Cardiac muscle cell (in vitro differentiated cells and primary cell): Measurements from ENCODE around the gene CRYGS. TPM values are rescaled to one million over a fixed set of nuclear protein-coding genes. Genes with fewer than 3 reads are reported as not detected.

Source experiments
- DNase-seq, 2 donors: peaks; one replicate each; pipeline versions ENCODE4 v3.0.0 to v3.0.0-alpha.2; 2010 to 2017; ENCODE audit warnings: low read depth in 1 of 2, low spot score in 1 of 2
- H3K27ac ChIP-seq: fragments of 200-600 bp; sonication (generic); 2 replicates; pipeline ENCODE4 v1.5.1; 2016
- H3K27me3 ChIP-seq: fragments of 200-600 bp; sonication (generic); 2 replicates; pipeline ENCODE4 v1.6.0; 2016; ENCODE audit warnings: control low read depth
- H3K36me3 ChIP-seq: fragments of 200-600 bp; sonication (generic); 2 replicates; pipeline ENCODE4 v1.5.1; 2016; ENCODE audit warnings: control low read depth
- H3K4me1 ChIP-seq: fragments of 200-600 bp; sonication (generic); 2 replicates; pipeline ENCODE4 v1.8.1; 2017; ENCODE audit warnings: low read depth, mild to moderate bottlenecking, mixed run types
- H3K4me3 ChIP-seq: fragments of 200-600 bp; sonication (generic); 2 replicates; pipeline ENCODE4 v1.5.1; 2016; ENCODE audit warnings: mild to moderate bottlenecking
- H3K9me3 ChIP-seq: fragments of 200-600 bp; sonication (generic); 2 replicates; pipeline ENCODE4 v1.5.1; 2017; ENCODE audit warnings: low read depth, mild to moderate bottlenecking, control low read depth
- CTCF ChIP-seq: IDR thresholded peaks from 2 replicates; pipeline ENCODE4 v1.5.1; 2012; ENCODE audit warnings: low read depth, mild to moderate bottlenecking, low read length
- polyA plus RNA-seq: library from polyadenylated mRNA; unstranded; fragments of >200 nt; fragmentation: Nextera tagmentation; extraction: Ambion mirVana; gene quantifications from 2 replicates; pipeline ENCODE4 v1.2.1, GENCODE V29; 2016
- total RNA-seq: library from RNA; depleted of rRNA; stranded (reverse); fragments of >200 nt; gene quantifications from 2 replicates; pipeline ENCODE4 v1.2.3, GENCODE V29; 2016

Gene CRYGS
- total RNA-seq (0.69 and 1.3 TPM in 2 replicates), polyA plus RNA-seq (0.12 and 1.1 TPM in 2 replicates)

- TF ChIP-seq CTCF = no peak
- Histone ChIP-seq H3K4me1 (peaks cover 6% of the 10 kb centered on the region), H3K27ac (no peak within 1 kb of the TSS), H3K36me3 (peaks cover 1% of the 10 kb centered on the region), H3K27me3 (no peaks in the 10 kb centered on the region), H3K4me3 (no peak within 1 kb of the TSS), H3K9me3 (no peaks in the 10 kb centered on the region)
- DNase-seq = no peak
Observed at GRCh38 chr3:186544281-186544680, at the start of gene CRYGS. TSS of gene CRYGS (minus strand) at chr3:186544380. CDS start at chr3:186544326, 54 bp downstream.

- Histone ChIP-seq H3K27ac (no peak overlapping the region), H3K9me3 (no peaks in the 10 kb centered on the region), H3K4me1 (no peaks in the 10 kb centered on the region), H3K4me3 (no peak overlapping the region), H3K27me3 (no peaks in the 10 kb centered on the region), H3K36me3 (no peaks in the 10 kb centered on the region)
- no peak for TF ChIP-seq CTCF
- no peak for DNase-seq
Observed at GRCh38 chr3:186593862-186594261, 49.7 kb upstream of the CRYGS start.

GRCh38 chr3:186592682-186593081, 48.5 kb upstream of the CRYGS start:
- DNase-seq = no peak
- Histone ChIP-seq H3K9me3 (no peaks in the 10 kb centered on the region), H3K4me1 (no peaks in the 10 kb centered on the region), H3K27ac (no peak overlapping the region), H3K36me3 (no peaks in the 10 kb centered on the region), H3K27me3 (no peaks in the 10 kb centered on the region), H3K4me3 (no peak overlapping the region)
- TF ChIP-seq CTCF = no peak

GRCh38 chr3:186590580-186591295, 46.6 kb upstream of the CRYGS start:
- Histone ChIP-seq H3K36me3 (peaks cover 4% of the 10 kb centered on the region), H3K27ac (no peak overlapping the region), H3K9me3 (no peaks in the 10 kb centered on the region), H3K27me3 (no peaks in the 10 kb centered on the region), H3K4me1 (no peaks in the 10 kb centered on the region), H3K4me3 (no peak overlapping the region)
- DNase-seq = peak in 1 of 2 donors; percentile 15
- TF ChIP-seq CTCF = no peak

- H3K27ac ChIP-seq = no peak overlapping the region
- no peaks in the 10 kb centered on the region for H3K27me3 ChIP-seq
Observed at GRCh38 chr3:186589856-186590579, 45.8 kb upstream of the CRYGS start.

More at GRCh38 chr3:186589856-186590579, 45.8 kb upstream of the CRYGS start:
- no peak overlapping the region for H3K4me3 ChIP-seq
- no peaks in the 10 kb centered on the region for H3K4me1 ChIP-seq
- H3K9me3 ChIP-seq = no peaks in the 10 kb centered on the region
- TF ChIP-seq CTCF = no peak
- peak in 1 of 2 donors; percentile 65 for DNase-seq
- H3K36me3 ChIP-seq = peaks cover 10% of the 10 kb centered on the region
